CD14-positive monocyte (primary cell): ENCODE results near the gene RPS26. TPM values are rescaled to one million over a fixed set of nuclear protein-coding genes. Genes with fewer than 3 reads are reported as not detected.
"Not testable (repeated sequence)": the region's sequence is repeated elsewhere in the genome, so short reads cannot be mapped to it uniquely, and the experiment has no call there.

Source experiments
- DNase-seq, 3 donors: peaks; one replicate each; pipeline ENCODE4 v3.0.0-alpha.2; 2011 to 2022
- H2AFZ ChIP-seq: 2 replicates; pipeline ENCODE4 v1.6.0; 2012; ENCODE audit warnings: mild to moderate bottlenecking, low read depth, low read length, inconsistent platforms; ENCODE audit not compliant: insufficient read depth, poor library complexity, severe bottlenecking
- H3K27ac ChIP-seq, 2 donors: 1 replicate in 1 of 2; 2 replicates in 1 of 2; pipeline ENCODE4 v1.5.1; 2012 to 2013; ENCODE audit warnings: low read length in 2 of 2, control low read depth in 1 of 2, inconsistent platforms in 1 of 2, low read depth in 1 of 2, mild to moderate bottlenecking in 1 of 2
- H3K27me3 ChIP-seq, 2 donors: one replicate each; pipeline versions ENCODE4 v1.6.0 to v1.6.1; 2011 to 2013; ENCODE audit warnings: low read length in 2 of 2; ENCODE audit not compliant: control insufficient read depth in 2 of 2, insufficient read depth in 2 of 2
- H3K36me3 ChIP-seq, 2 donors: replicated peaks in 1 of 2; 1 replicate in 1 of 2; 2 replicates in 1 of 2; pipeline versions ENCODE4 v1.5.1 to v1.6.1; 2012 to 2013; ENCODE audit warnings: low read length in 2 of 2, control low read depth in 1 of 2, inconsistent platforms in 1 of 2, mild to moderate bottlenecking in 1 of 2; ENCODE audit not compliant: insufficient read depth in 2 of 2, control insufficient read depth in 1 of 2
- H3K4me1 ChIP-seq, 2 donors: 1 replicate in 1 of 2; 2 replicates in 1 of 2; pipeline versions ENCODE4 v1.5.1 to v1.6.1; 2012 to 2013; ENCODE audit warnings: low read length in 2 of 2, control low read depth in 1 of 2, inconsistent platforms in 1 of 2, mild to moderate bottlenecking in 1 of 2, moderate library complexity in 1 of 2; ENCODE audit not compliant: insufficient read depth in 2 of 2, control insufficient read depth in 1 of 2
- H3K4me2 ChIP-seq: replicated peaks from 2 replicates; pipeline ENCODE3; 2012; ENCODE audit warnings: low read length, moderate library complexity, mild to moderate bottlenecking; ENCODE audit not compliant: poor library complexity, severe bottlenecking; ENCODE audit errors: extremely low read depth
- H3K4me3 ChIP-seq, 3 experiments: fragments of 200-600 bp in 1 of 3; sonication (generic) in 1 of 3; replicated peaks in 1 of 3; 1 replicate in 2 of 3; 2 replicates in 1 of 3; pipeline ENCODE4 v1.5.1; 2011 to 2013; ENCODE audit warnings: low read length in 3 of 3, mild to moderate bottlenecking in 3 of 3, control low read depth in 2 of 3, low read depth in 2 of 3, inconsistent platforms in 1 of 3, moderate library complexity in 1 of 3
- H3K79me2 ChIP-seq: 2 replicates; pipeline ENCODE4 v1.6.0; 2012; ENCODE audit warnings: mild to moderate bottlenecking, control low read depth, inconsistent platforms, low read length, moderate library complexity; ENCODE audit not compliant: insufficient read depth
- H3K9ac ChIP-seq: 2 replicates; pipeline ENCODE4 v1.6.0; 2017; ENCODE audit warnings: low read length, mild to moderate bottlenecking; ENCODE audit not compliant: insufficient read depth, poor library complexity, severe bottlenecking
- H3K9me3 ChIP-seq, 2 donors: replicated peaks in 1 of 2; 1 replicate in 1 of 2; 2 replicates in 1 of 2; pipeline versions ENCODE4 v1.5.1 to v1.6.1; 2012 to 2013; ENCODE audit warnings: low read length in 2 of 2, control low read depth in 1 of 2; ENCODE audit not compliant: control insufficient read depth in 1 of 2, insufficient read depth in 1 of 2
- H4K20me1 ChIP-seq: 2 replicates; pipeline ENCODE4 v1.6.0; 2012; ENCODE audit warnings: mild to moderate bottlenecking, low read length, control low read depth, moderate library complexity; ENCODE audit not compliant: insufficient read depth
- H3K27ac Mint-ChIP-seq, 7 donors: one replicate each; pipeline ENCODE4 v1.8.0; 2020; ENCODE audit warnings: mild to moderate bottlenecking in 7 of 7, mixed read lengths in 7 of 7, moderate library complexity in 6 of 7, inconsistent platforms in 2 of 7
- H3K27me3 Mint-ChIP-seq, 3 donors: one replicate each; pipeline ENCODE4 v1.8.0; 2021 to 2022; ENCODE audit warnings: low read depth in 3 of 3, mild to moderate bottlenecking in 3 of 3, mixed read lengths in 3 of 3, moderate library complexity in 3 of 3, inconsistent platforms in 1 of 3
- H3K36me3 Mint-ChIP-seq, 2 donors: one replicate each; pipeline ENCODE4 v1.8.0; 2020; ENCODE audit warnings: mixed read lengths in 2 of 2, inconsistent platforms in 1 of 2, mild to moderate bottlenecking in 1 of 2
- H3K4me1 Mint-ChIP-seq: one replicate; pipeline ENCODE4 v1.8.0; 2020; ENCODE audit warnings: mild to moderate bottlenecking, mixed read lengths
- H3K4me3 Mint-ChIP-seq, 2 donors: one replicate each; pipeline ENCODE4 v1.8.0; 2020; ENCODE audit warnings: mild to moderate bottlenecking in 2 of 2, mixed read lengths in 2 of 2, moderate library complexity in 1 of 2
- H3K9me3 Mint-ChIP-seq, 7 donors: one replicate each; pipeline ENCODE4 v1.8.0; 2020 to 2022; ENCODE audit warnings: mixed read lengths in 7 of 7, mild to moderate bottlenecking in 6 of 7, moderate library complexity in 6 of 7, inconsistent platforms in 2 of 7
- WGBS: methylation state at CpG from one replicate; pipeline ENCODE4 v1.1.5; 2013; ENCODE audit warnings: missing lambda C conversion rate; ENCODE audit not compliant: insufficient coverage; 5-methylcytosine and 5-hydroxymethylcytosine counted together
- intact Hi-C, 2 donors: fragments of 100-400 bp; cut with micrococcal nuclease; formaldehyde crosslinking; loops; one replicate each; pipeline versions ENCODE4 v1.15.0 to v1.15.1; 2023
- polyA plus RNA-seq, 3 donors: library from polyadenylated mRNA; depleted of rRNA in 1 of 3; unstranded in 2 of 3; stranded (reverse) in 1 of 3; fragments of 300-500 nt in 2 of 3; fragments of >200 nt in 1 of 3; fragmentation: Illumina TruSeq in 2 of 3; gene quantifications; 1 replicate in 2 of 3; 2 replicates in 1 of 3; pipeline ENCODE4 v1.2.3, GENCODE V29; 2012 to 2021
- TF ChIP-seq, protein P1 (sequence below): fragments of 200-600 bp; IDR thresholded peaks from one replicate; pipeline ENCODE4 v1.8.0; 2022; ENCODE audit warnings: antibody characterized with exemption, mild to moderate bottlenecking

The RPS26 gene
- polyA plus RNA-seq, 3 donors, result 238 to 363 (median 286) TPM

DNA sequence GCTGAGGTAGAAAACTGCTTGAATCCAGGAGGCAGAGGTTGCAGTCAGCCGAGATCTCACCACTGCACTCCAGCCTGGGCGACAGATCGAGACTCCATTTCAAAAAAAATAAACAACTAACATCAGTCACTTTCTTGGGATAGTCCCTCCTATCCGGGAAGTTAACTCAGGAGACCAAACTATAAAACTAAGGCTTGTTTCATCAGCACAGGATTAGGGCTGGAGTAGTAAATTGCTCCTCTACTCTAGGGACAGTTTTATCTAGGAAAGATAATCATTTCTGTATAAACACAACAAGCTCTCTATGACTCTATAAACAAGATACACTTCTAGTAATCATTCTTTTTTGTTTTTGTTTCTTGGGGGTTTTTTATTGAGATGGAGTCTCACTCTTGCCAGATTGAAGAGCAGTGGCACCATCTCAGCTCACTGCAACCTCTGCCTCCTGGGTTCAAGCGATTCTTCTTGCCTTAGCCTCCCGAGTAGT lies 11.7 kb downstream of the RPS26 start:
- Histone ChIP-seq H3K9me3 (no peaks in the 10 kb centered on the region), H4K20me1 (no peaks in the 10 kb centered on the region), H3K4me3 (no peak overlapping the region), H3K27ac (no peak overlapping the region), H3K4me1 (no peaks in the 10 kb centered on the region), H3K79me2 (no peaks in the 10 kb centered on the region), H3K4me2 (no peak overlapping the region), H3K36me3 (no peaks in the 10 kb centered on the region), H3K27me3 (no peaks in the 10 kb centered on the region), H3K9ac (no peak overlapping the region), H2AFZ (no peak overlapping the region)
- H3K4me3 Mint-ChIP-seq, result no peak overlapping the region
- 100% methylated on average over 5 of the region's 6 CpGs for WGBS
- intact Hi-C loops, result no loop called here
- no peak overlapping the region for H3K27ac Mint-ChIP-seq
- no peak for DNase-seq
- no peaks in the 10 kb centered on the region for H3K4me1 Mint-ChIP-seq
- TF ChIP-seq, protein P1, sequence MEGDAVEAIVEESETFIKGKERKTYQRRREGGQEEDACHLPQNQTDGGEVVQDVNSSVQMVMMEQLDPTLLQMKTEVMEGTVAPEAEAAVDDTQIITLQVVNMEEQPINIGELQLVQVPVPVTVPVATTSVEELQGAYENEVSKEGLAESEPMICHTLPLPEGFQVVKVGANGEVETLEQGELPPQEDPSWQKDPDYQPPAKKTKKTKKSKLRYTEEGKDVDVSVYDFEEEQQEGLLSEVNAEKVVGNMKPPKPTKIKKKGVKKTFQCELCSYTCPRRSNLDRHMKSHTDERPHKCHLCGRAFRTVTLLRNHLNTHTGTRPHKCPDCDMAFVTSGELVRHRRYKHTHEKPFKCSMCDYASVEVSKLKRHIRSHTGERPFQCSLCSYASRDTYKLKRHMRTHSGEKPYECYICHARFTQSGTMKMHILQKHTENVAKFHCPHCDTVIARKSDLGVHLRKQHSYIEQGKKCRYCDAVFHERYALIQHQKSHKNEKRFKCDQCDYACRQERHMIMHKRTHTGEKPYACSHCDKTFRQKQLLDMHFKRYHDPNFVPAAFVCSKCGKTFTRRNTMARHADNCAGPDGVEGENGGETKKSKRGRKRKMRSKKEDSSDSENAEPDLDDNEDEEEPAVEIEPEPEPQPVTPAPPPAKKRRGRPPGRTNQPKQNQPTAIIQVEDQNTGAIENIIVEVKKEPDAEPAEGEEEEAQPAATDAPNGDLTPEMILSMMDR, result no peak
- no peaks in the 10 kb centered on the region for H3K36me3 Mint-ChIP-seq
- peaks cover 2 to 5% (median 2%) of the 10 kb centered on the region in 3 donors for H3K27me3 Mint-ChIP-seq
- H3K9me3 Mint-ChIP-seq, result peaks cover 0 to 2% (median 0%) of the 10 kb centered on the region in 7 donors

DNA sequence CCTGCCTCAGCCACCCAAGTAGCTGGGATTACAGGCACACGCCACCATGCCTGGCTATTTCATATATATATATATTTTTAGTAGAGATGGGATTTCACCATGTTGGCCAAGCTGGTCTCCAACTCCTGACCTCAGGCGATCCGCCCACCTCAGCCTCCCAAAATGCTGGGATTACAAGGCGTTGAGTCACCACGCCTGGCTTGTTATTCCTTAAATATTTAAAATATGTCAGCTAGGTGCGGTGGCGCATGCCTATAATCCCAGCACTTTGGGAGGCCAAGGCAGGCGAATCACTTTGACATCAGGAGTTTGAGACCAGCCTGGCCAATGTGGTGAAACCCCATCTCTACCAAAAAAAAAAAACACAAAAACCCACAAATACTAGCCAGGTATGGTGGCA lies 18.2 kb downstream of the RPS26 start:
- DNase-seq, H3K27me3 Mint-ChIP-seq, H3K36me3 Mint-ChIP-seq, H3K36me3 ChIP-seq, H3K4me3 ChIP-seq, H3K9me3 ChIP-seq, H2AFZ ChIP-seq, H3K27ac ChIP-seq, H3K4me1 Mint-ChIP-seq, intact Hi-C loops, H3K9me3 Mint-ChIP-seq, H3K27me3 ChIP-seq, H3K9ac ChIP-seq, H4K20me1 ChIP-seq, H3K79me2 ChIP-seq, H3K4me3 Mint-ChIP-seq, H3K27ac Mint-ChIP-seq, H3K4me1 ChIP-seq, H3K4me2 ChIP-seq: not testable (repeated sequence)
- 100% methylated on average over 4 of the region's 8 CpGs for WGBS
